ENCODE results near the gene L3MBTL4. TPM values are rescaled to one million over a fixed set of nuclear protein-coding genes. Genes with fewer than 3 reads are reported as not detected.

L3MBTL4 gene
- total and polyA plus RNA-seq, 2 experiments from 2014 or later = 4.1 to 14.1 TPM

DNA sequence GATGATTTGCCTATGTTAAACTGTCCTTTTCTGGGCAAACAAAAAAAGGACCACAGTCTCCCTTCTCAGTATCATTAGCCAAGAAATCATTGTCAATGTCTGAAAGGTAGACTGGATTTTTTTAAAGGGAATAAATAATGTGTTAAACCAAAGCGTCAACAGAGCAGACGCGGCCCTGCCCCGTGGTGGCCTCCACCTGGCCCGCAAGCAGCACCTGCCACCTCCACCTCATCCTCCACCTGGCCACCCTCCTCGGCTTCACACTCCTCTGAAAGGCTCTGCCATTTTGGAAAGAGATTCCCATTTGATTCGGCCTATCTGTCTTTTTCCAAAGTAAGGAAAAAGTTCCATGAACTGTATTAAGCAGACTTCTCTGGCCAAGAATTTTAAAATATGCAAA, 451.4 kb downstream of the L3MBTL4 start:
- Histone ChIP-seq H4K20me1 (ENCODE audit: insufficient read depth, poor library complexity, severe bottlenecking) (no peaks in the 10 kb centered on the region), H3K4me1 (ENCODE audit: insufficient read depth) (peaks cover 12% of the 10 kb centered on the region), H2AFZ (no peak overlapping the region), H3K27me3 (no peaks in the 10 kb centered on the region), H3K9me2 (replicated peaks; ENCODE audit: insufficient read depth) (no peaks in the 10 kb centered on the region), H3K36me3 (replicated peaks; ENCODE audit: insufficient read depth, low read depth) (no peaks in the 10 kb centered on the region), H3K79me2 (no peaks in the 10 kb centered on the region), H3K4me3 (no peak overlapping the region), H3K27ac (no peak overlapping the region), H3K4me2 (no peak overlapping the region), H3K9me3 (ENCODE audit: low read depth) (no peaks in the 10 kb centered on the region)
- TF ChIP-seq, protein P1, sequence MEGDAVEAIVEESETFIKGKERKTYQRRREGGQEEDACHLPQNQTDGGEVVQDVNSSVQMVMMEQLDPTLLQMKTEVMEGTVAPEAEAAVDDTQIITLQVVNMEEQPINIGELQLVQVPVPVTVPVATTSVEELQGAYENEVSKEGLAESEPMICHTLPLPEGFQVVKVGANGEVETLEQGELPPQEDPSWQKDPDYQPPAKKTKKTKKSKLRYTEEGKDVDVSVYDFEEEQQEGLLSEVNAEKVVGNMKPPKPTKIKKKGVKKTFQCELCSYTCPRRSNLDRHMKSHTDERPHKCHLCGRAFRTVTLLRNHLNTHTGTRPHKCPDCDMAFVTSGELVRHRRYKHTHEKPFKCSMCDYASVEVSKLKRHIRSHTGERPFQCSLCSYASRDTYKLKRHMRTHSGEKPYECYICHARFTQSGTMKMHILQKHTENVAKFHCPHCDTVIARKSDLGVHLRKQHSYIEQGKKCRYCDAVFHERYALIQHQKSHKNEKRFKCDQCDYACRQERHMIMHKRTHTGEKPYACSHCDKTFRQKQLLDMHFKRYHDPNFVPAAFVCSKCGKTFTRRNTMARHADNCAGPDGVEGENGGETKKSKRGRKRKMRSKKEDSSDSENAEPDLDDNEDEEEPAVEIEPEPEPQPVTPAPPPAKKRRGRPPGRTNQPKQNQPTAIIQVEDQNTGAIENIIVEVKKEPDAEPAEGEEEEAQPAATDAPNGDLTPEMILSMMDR (IDR thresholded peaks at IDR 0.05; ENCODE audit: poor library complexity) = no peak
- no peak for TF ChIP-seq EZH2phosphoT487 (IDR thresholded peaks at IDR 0.05; ENCODE audit: low read depth, severe bottlenecking, unreplicated experiment)
- no peak for TF ChIP-seq EZH2 (IDR thresholded peaks at IDR 0.05; ENCODE audit: borderline replicate concordance)
- 96% methylated on average over 7 of the region's 7 CpGs for WGBS (ENCODE audit: low lambda C conversion rate, missing lambda C conversion rate)
- no peak for DNase-seq (ENCODE audit: low spot score)

DNA sequence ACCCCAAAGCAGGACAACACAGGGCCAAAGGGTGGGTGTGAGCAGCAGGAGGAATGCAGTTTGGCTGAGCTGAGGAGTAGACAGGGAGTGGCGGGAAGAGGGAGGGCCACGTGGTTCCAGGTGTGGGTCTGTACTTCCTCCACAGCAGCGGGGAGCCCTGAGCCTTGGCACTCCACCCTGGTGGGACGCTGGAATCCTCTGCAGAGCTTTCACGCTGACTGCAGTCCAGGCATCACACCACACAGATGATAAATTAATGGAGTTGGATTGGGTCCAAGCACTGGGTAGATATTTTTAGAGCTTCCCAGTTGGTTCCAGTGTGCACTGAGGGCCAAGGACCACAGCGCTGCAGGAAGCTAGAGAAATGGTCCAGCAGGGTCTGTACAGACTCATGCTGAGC, 452.3 kb downstream of the L3MBTL4 start:
- H3K4me2 ChIP-seq = no peak overlapping the region
- 68% methylated on average over 6 of the region's 6 CpGs for WGBS (ENCODE audit: low lambda C conversion rate, missing lambda C conversion rate)

GRCh38 chr18:5961828-5962150, 452.9 kb downstream of the L3MBTL4 start:
- no peak for DNase-seq (ENCODE audit: low spot score)
- no peak overlapping the region for H2AFZ ChIP-seq
- H3K4me3 ChIP-seq = no peak overlapping the region
- peaks cover under 1% of the 10 kb centered on the region for H3K4me1 ChIP-seq (ENCODE audit: insufficient read depth)
- H4K20me1 ChIP-seq (ENCODE audit: insufficient read depth, poor library complexity, severe bottlenecking) = no peaks in the 10 kb centered on the region
- H3K36me3 ChIP-seq (replicated peaks; ENCODE audit: insufficient read depth, low read depth) = no peaks in the 10 kb centered on the region
- no peaks in the 10 kb centered on the region for H3K9me3 ChIP-seq (ENCODE audit: low read depth)
- 92% methylated on average over 3 of the region's 3 CpGs for WGBS (ENCODE audit: low lambda C conversion rate, missing lambda C conversion rate)
- H3K4me2 ChIP-seq = no peak overlapping the region
- no peaks in the 10 kb centered on the region for H3K27me3 ChIP-seq
- H3K27ac ChIP-seq = no peak overlapping the region
- TF ChIP-seq EZH2phosphoT487 (IDR thresholded peaks at IDR 0.05; ENCODE audit: low read depth, severe bottlenecking, unreplicated experiment) = no peak
- no peak for TF ChIP-seq EZH2 (IDR thresholded peaks at IDR 0.05; ENCODE audit: borderline replicate concordance)
- TF ChIP-seq, protein P1 (IDR thresholded peaks at IDR 0.05; ENCODE audit: poor library complexity) = no peak
- no peaks in the 10 kb centered on the region for H3K79me2 ChIP-seq
- H3K9me2 ChIP-seq (replicated peaks; ENCODE audit: insufficient read depth) = no peaks in the 10 kb centered on the region

More for the DNA sequence above, 452.3 kb downstream of the L3MBTL4 start:
- Histone ChIP-seq H3K4me3 (no peak overlapping the region), H3K9me2 (replicated peaks; ENCODE audit: insufficient read depth) (no peaks in the 10 kb centered on the region), H2AFZ (no peak overlapping the region), H3K27ac (no peak overlapping the region), H3K9me3 (ENCODE audit: low read depth) (no peaks in the 10 kb centered on the region), H4K20me1 (ENCODE audit: insufficient read depth, poor library complexity, severe bottlenecking) (no peaks in the 10 kb centered on the region), H3K4me1 (ENCODE audit: insufficient read depth) (peaks cover 6% of the 10 kb centered on the region), H3K27me3 (no peaks in the 10 kb centered on the region), H3K79me2 (no peaks in the 10 kb centered on the region), H3K36me3 (replicated peaks; ENCODE audit: insufficient read depth, low read depth) (no peaks in the 10 kb centered on the region)
- no peak for TF ChIP-seq EZH2 (IDR thresholded peaks at IDR 0.05; ENCODE audit: borderline replicate concordance)
- TF ChIP-seq, protein P1 (IDR thresholded peaks at IDR 0.05; ENCODE audit: poor library complexity) = no peak
- no peak for TF ChIP-seq EZH2phosphoT487 (IDR thresholded peaks at IDR 0.05; ENCODE audit: low read depth, severe bottlenecking, unreplicated experiment)
- no peak for DNase-seq (ENCODE audit: low spot score)

Measured in hepatocyte (in vitro differentiated cells).